T-cell (primary cell): ENCODE data around the gene MCCC1. TPM values are rescaled to one million over a fixed set of nuclear protein-coding genes. Genes with fewer than 3 reads are reported as not detected.

Source experiments
- ATAC-seq, 4 experiments: fragments of 200-7000 bp in 3 of 4; fragments of 150-1000 bp in 1 of 4; cut with Tn5 transposase; replicated peaks in 1 of 4; 1 replicate in 3 of 4; 2 replicates in 1 of 4; pipeline ENCODE4 v1.10.0; 2021; ENCODE audit warnings: moderate library complexity in 3 of 4, mild to moderate bottlenecking in 2 of 4, moderate number of reproducible peaks in 1 of 4
- CTCF ChIA-PET, 2 donors: fragments of 300-600 bp; sonication (Branson Sonifier 250); formaldehyde crosslinking; loops; one replicate each; lab custom pipeline; 2022; ENCODE audit warnings: antibody characterized with exemption in 2 of 2; lab: Charles Lee
- POLR2A ChIA-PET, 2 donors: fragments of 300-600 bp; sonication (Branson Sonifier 250); formaldehyde crosslinking; loops; one replicate each; lab custom pipeline; 2022; ENCODE audit warnings: antibody characterized with exemption in 2 of 2; lab: Charles Lee
- DNase-seq, 35 experiments: peaks; one replicate each; pipeline versions ENCODE4 v3.0.0 to v3.0.0-alpha.2; 2013 to 2023
- H3K27ac ChIP-seq: one replicate; pipeline ENCODE4 v1.5.1; 2013; ENCODE audit warnings: low read length
- H3K27me3 ChIP-seq, 2 experiments: replicated peaks in 1 of 2; 1 replicate in 1 of 2; 2 replicates in 1 of 2; pipeline versions ENCODE4 v1.6.1 to v1.7.0; 2013; ENCODE audit warnings: low read length in 1 of 2, mixed read lengths in 1 of 2; ENCODE audit not compliant: control insufficient read depth in 2 of 2, insufficient read depth in 2 of 2; ENCODE audit errors: extremely low read depth in 1 of 2
- H3K36me3 ChIP-seq, 2 donors: 1 replicate in 1 of 2; 2 replicates in 1 of 2; pipeline versions ENCODE4 v1.6.1 to v1.7.0; 2013; ENCODE audit warnings: low read length in 1 of 2; ENCODE audit not compliant: control insufficient read depth in 2 of 2, insufficient read depth in 1 of 2; ENCODE audit errors: extremely low read depth in 1 of 2
- H3K4me1 ChIP-seq, 2 experiments: 1 replicate in 1 of 2; 2 replicates in 1 of 2; pipeline versions ENCODE4 v1.6.1 to v1.7.0; 2013; ENCODE audit warnings: low read length in 2 of 2, mixed read lengths in 1 of 2; ENCODE audit not compliant: insufficient read depth in 2 of 2, control insufficient read depth in 1 of 2; ENCODE audit errors: extremely low read depth in 1 of 2
- H3K4me3 ChIP-seq, 2 donors: 1 replicate in 1 of 2; 2 replicates in 1 of 2; pipeline versions ENCODE4 v1.5.1 to v1.7.0; 2013; ENCODE audit warnings: mild to moderate bottlenecking in 2 of 2, low read length in 1 of 2, moderate library complexity in 1 of 2; ENCODE audit not compliant: control insufficient read depth in 1 of 2; ENCODE audit errors: extremely low read depth in 1 of 2
- H3K9me3 ChIP-seq: 2 replicates; pipeline ENCODE4 v1.7.0; 2013
- H3K27ac Mint-ChIP-seq, 2 donors: one replicate each; pipeline ENCODE4 v1.8.0; 2020 to 2021; ENCODE audit warnings: mild to moderate bottlenecking in 2 of 2, mixed read lengths in 2 of 2
- H3K27me3 Mint-ChIP-seq, 2 donors: one replicate each; pipeline ENCODE4 v1.8.0; 2021 to 2022; ENCODE audit warnings: mixed read lengths in 2 of 2
- H3K36me3 Mint-ChIP-seq: one replicate; pipeline ENCODE4 v1.8.0; 2021; ENCODE audit warnings: mixed read lengths
- H3K4me1 Mint-ChIP-seq, 3 donors: one replicate each; pipeline ENCODE4 v1.8.0; 2020 to 2022; ENCODE audit warnings: mixed read lengths in 3 of 3, mild to moderate bottlenecking in 1 of 3
- H3K4me3 Mint-ChIP-seq, 3 donors: one replicate each; pipeline ENCODE4 v1.8.0; 2020 to 2022; ENCODE audit warnings: mild to moderate bottlenecking in 3 of 3, mixed read lengths in 3 of 3, moderate library complexity in 3 of 3
- H3K9me3 Mint-ChIP-seq, 3 donors: one replicate each; pipeline ENCODE4 v1.8.0; 2020 to 2022; ENCODE audit warnings: mixed read lengths in 3 of 3
- WGBS: methylation state at CpG from one replicate; pipeline ENCODE4 v1.1.5; 2013; ENCODE audit warnings: missing lambda C conversion rate; ENCODE audit not compliant: insufficient coverage; 5-methylcytosine and 5-hydroxymethylcytosine counted together
- total RNA-seq, 35 experiments: library from RNA in 6 of 35; stranded (reverse) in 6 of 35; fragments of 120-200 nt in 1 of 35; gene quantifications; one replicate each; pipeline versions ENCODE4 v1.2.1 to v1.2.4 and lab custom pipeline; 2013 to 2026

The MCCC1 gene
- total RNA-seq, 5 donors from 2014 or later (not counting 1 experiment from before 2014, with no cell fraction given) = 18.1 to 33.1 (median 26.0) TPM

DNA sequence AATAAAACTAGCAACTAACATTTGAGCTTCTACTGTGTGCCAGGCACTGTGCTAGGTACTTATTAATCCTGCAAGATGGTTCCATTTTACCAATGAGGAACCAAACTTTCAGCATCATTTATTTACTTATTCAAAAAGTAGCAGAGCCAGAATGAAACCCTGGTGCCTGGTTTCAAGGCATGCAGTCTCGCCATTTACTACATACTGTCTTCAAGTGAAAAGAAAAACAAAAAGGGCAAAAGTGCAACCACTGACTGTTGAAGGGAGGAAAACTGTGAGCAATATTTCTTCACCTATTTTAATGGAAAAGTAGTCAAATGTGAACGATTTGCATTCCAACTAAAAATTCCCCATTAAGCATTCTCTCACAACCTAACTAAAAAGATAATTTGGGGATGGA is 127.7 kb downstream of the MCCC1 start:
- Histone ChIP-seq H3K27me3 (no peaks in the 10 kb centered on the region), H3K36me3 (no peaks in the 10 kb centered on the region), H3K4me1 (peaks cover 5 to 9% of the 10 kb centered on the region in 2 experiments), H3K9me3 (no peaks in the 10 kb centered on the region), H3K4me3 (no peak overlapping the region), H3K27ac (no peak overlapping the region)
- H3K36me3 Mint-ChIP-seq = no peaks in the 10 kb centered on the region
- H3K4me1 Mint-ChIP-seq = peaks cover 55 to 61% (median 58%) of the 10 kb centered on the region in 3 donors
- H3K9me3 Mint-ChIP-seq = no peaks in the 10 kb centered on the region
- no peak overlapping the region for H3K27ac Mint-ChIP-seq
- WGBS = no CpG with 5 or more reads among the region's 2 CpGs
- ATAC-seq (no peak), DNase-seq (no peak)
- POLR2A ChIA-PET = interaction anchor here in 1 of 2 donors (0.6 kb wide), 1 partner anchor 22 kb away, joined by 8 read pairs; no protein-coding TSS in a partner anchor
- H3K4me3 Mint-ChIP-seq = no peak overlapping the region
- CTCF ChIA-PET = interaction anchor here (0.6 kb wide), 5 partner anchors 27 to 1414 kb away, joined by 3 to 6 read pairs (median 4); no protein-coding TSS in a partner anchor
- H3K27me3 Mint-ChIP-seq = no peaks in the 10 kb centered on the region

DNA sequence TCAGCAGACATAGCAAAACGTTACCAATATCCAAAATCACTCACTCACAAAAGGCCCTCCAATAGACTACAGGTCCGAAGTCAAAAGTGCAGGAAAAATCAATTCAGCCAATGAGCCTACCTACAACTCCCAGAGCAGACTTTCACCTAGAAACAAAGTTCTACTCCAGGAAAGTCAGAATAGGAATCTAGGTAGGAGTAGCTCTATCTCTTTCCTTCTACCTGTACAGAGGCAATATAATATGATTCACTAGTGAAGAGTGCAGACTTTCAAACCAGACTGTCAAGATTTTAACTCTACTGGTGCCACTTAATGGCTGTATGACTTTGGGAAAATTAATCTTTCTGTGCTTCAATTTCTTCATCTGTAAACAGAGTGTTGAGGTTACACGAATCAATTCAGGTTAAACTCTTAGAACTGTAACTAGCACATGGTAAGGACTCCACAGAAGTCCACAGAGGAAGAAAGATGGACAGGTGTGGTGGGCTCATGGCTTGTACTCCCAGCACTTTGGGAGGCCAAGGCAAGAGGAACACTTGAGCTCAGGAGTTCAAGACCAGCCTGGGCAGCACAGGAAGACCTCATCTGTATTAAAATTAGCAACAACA is 128.4 kb downstream of the MCCC1 start:
- H3K36me3 ChIP-seq = no peaks in the 10 kb centered on the region
- no peak overlapping the region for H3K27ac ChIP-seq
- ChIA-PET CTCF (no interaction called here), POLR2A (no interaction called here)
- H3K9me3 ChIP-seq = no peaks in the 10 kb centered on the region
- no peaks in the 10 kb centered on the region for H3K36me3 Mint-ChIP-seq
- H3K27me3 Mint-ChIP-seq = no peaks in the 10 kb centered on the region
- WGBS = no CpG with 5 or more reads among the region's 3 CpGs
- H3K4me3 ChIP-seq = no peak overlapping the region
- peaks cover 5 to 16% of the 10 kb centered on the region in 2 experiments for H3K4me1 ChIP-seq
- no peaks in the 10 kb centered on the region for H3K9me3 Mint-ChIP-seq
- DNase-seq = no peak
- ATAC-seq = no peak
- H3K4me3 Mint-ChIP-seq = no peak overlapping the region
- no peak overlapping the region for H3K27ac Mint-ChIP-seq
- H3K4me1 Mint-ChIP-seq = peaks cover 57 to 63% (median 60%) of the 10 kb centered on the region in 3 donors
- no peaks in the 10 kb centered on the region for H3K27me3 ChIP-seq

DNA sequence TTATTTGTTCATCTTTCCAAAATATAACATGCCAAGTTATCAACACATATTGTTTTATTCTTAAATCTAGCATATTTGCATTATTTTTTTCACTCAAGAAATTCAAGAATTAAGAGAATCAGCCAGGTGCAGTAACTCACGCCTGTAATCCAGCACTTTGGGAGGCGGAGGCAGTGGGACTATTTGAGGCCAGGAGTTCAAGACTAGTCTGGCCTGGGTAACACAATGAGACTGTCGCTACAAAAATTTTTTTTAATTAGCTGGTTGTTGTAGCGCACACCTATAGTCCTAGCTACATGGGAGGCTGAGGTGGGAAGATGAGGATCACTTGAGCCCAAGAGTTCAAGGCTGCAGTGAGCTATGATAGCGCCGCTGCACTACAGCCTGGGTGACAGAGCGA is 129.4 kb downstream of the MCCC1 start:
- Mint-ChIP-seq H3K4me1 (peaks cover 60 to 67% (median 63%) of the 10 kb centered on the region in 3 donors), H3K27ac (no peak overlapping the region), H3K9me3 (no peaks in the 10 kb centered on the region), H3K36me3 (no peaks in the 10 kb centered on the region), H3K27me3 (no peaks in the 10 kb centered on the region), H3K4me3 (no peak overlapping the region)
- Histone ChIP-seq H3K9me3 (no peaks in the 10 kb centered on the region), H3K4me1 (peaks cover 5 to 17% of the 10 kb centered on the region in 2 experiments), H3K27ac (no peak overlapping the region), H3K36me3 (peaks cover 0 to 2% of the 10 kb centered on the region in 2 donors), H3K27me3 (no peaks in the 10 kb centered on the region), H3K4me3 (no peak overlapping the region)
- no peak for DNase-seq
- WGBS = 100% methylated on average over 2 of the region's 7 CpGs
- CTCF ChIA-PET = interaction anchor here in 1 of 2 donors (1.1 kb wide), 1 partner anchor 12 kb away, joined by 3 read pairs; no protein-coding TSS in a partner anchor
- POLR2A ChIA-PET = no interaction called here
- ATAC-seq = no peak

DNA sequence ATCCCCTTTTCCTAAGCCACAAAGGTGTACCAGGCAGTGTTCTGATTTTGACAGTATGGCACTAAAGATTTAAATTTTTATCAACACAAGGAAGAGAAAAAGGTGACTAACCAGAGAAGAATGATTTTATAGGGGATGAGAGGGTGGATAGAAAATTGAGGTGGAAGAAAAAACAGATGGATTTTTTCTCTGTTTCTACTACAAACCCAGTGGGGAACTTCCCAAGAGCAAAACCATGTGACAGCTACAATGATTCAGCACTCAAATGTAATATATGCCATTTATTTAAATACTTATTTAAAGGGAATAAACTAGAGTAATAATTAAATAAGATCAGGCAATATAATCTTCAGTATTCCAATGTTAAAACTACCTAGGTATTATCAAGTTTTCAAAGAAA is 130.0 kb downstream of the MCCC1 start:
- no peaks in the 10 kb centered on the region for H3K36me3 Mint-ChIP-seq
- Histone ChIP-seq H3K27me3 (no peaks in the 10 kb centered on the region), H3K9me3 (no peaks in the 10 kb centered on the region), H3K4me3 (no peak overlapping the region), H3K36me3 (peaks cover 0 to 2% of the 10 kb centered on the region in 2 donors), H3K4me1 (peaks cover 5 to 17% of the 10 kb centered on the region in 2 experiments), H3K27ac (no peak overlapping the region)
- POLR2A ChIA-PET = no interaction called here
- ATAC-seq (no peak), DNase-seq (no peak)
- H3K4me3 Mint-ChIP-seq = no peak overlapping the region
- CTCF ChIA-PET = interaction anchor here (0.6 to 1.1 kb wide), 3 partner anchors 8 to 102 kb away, joined by 3 read pairs; no protein-coding TSS in a partner anchor
- no peaks in the 10 kb centered on the region for H3K9me3 Mint-ChIP-seq
- peaks cover 60 to 66% (median 63%) of the 10 kb centered on the region in 3 donors for H3K4me1 Mint-ChIP-seq
- H3K27ac Mint-ChIP-seq = peak overlapping the region in 1 of 2 donors; percentile 19
- no peaks in the 10 kb centered on the region for H3K27me3 Mint-ChIP-seq

DNA sequence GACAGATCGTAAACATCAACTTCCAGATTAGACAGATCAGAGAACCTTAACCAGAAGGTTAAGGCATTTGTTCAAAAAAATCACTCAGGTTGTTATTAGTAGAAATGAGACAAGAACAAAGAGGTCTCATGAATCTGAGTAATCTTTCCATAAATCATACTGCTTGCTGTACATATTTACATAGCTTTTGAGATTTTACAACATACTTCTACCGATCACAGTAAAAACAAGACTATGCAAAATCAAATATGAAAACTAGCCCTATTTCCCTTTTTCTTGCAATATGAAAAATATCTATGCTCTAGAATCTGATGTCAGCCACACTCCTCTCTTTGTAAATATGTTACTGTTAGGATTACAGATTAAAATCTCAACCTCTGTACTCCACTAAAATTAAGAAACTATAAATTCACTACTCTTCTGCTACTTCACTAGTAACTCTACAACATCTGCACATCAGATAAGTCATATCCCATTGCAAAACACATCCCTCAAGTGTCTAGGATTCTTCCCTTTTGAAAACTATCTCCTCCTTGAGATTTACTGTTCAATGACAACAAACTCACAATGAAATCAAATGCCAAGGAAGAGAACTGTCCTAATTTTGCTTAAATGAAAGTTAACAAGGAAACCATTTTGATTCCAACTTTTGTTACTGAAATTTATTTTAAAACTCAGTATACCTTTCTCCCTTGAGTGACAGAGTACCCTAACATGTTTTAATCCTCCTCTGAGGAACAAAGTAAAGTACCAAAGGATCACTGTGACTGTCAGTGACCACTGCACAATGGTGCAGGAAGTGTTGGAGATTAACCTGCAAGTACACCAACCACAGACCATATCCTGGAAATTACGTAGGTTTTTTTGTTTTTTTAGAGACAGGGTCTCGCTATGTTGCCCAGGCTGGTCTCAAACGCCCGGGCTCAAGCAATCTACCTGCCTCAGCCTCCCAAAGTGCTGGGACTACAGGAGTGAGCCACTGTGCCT is 131.8 kb downstream of the MCCC1 start:
- DNase-seq (peak in 8 of 35 experiments; percentile 5 to 29 (median 18)), ATAC-seq (peak; percentile 54 to 85 (median 74))
- H3K4me3 ChIP-seq = no peak overlapping the region
- Mint-ChIP-seq H3K9me3 (no peaks in the 10 kb centered on the region), H3K27me3 (no peaks in the 10 kb centered on the region), H3K4me3 (peak overlapping the region; percentile 17 to 34 (median 32)), H3K4me1 (peaks cover 53 to 65% (median 60%) of the 10 kb centered on the region in 3 donors), H3K27ac (peak overlapping the region; percentile 62 to 79), H3K36me3 (peaks cover 6% of the 10 kb centered on the region)
- ChIA-PET POLR2A (interaction anchor here in 1 of 2 donors (0.7 kb wide), 1 partner anchor 43 kb away, joined by 3 read pairs; no protein-coding TSS in a partner anchor), CTCF (no interaction called here)
- no peaks in the 10 kb centered on the region for H3K9me3 ChIP-seq
- no peaks in the 10 kb centered on the region for H3K27me3 ChIP-seq
- peaks cover 5 to 17% of the 10 kb centered on the region in 2 experiments for H3K4me1 ChIP-seq
- no peak overlapping the region for H3K27ac ChIP-seq
- peaks cover 0 to 2% of the 10 kb centered on the region in 2 donors for H3K36me3 ChIP-seq
- WGBS = 40% methylated on average over 2 of the region's 6 CpGs

DNA sequence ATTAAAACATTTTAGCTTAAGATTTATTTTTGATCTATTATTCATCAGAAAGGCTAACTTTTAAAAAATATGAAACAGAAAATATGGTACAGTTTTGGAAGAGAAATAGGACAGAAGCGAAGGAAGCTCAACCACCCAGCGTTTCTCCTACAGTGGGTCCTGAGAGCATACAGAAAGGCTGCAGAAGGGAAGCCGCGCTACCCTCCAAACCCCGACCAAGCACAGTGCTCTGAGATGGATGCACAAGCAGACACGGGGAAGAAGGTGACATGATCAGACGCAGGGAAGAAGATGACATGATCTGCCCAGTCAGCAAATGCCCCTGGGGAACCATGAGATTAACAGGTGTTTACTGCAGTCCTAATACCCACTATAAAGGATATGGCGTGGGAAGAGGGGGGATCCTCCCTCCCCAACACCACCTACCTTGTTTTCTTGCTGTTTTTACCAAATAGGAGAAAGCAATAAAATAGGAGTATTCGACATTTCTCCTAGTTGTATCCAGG is 133.4 kb downstream of the MCCC1 start:
- WGBS = 85% methylated on average over 6 of the region's 9 CpGs
- peaks cover 43 to 61% (median 50%) of the 10 kb centered on the region in 3 donors for H3K4me1 Mint-ChIP-seq
- no peak overlapping the region for H3K4me3 ChIP-seq
- H3K27me3 Mint-ChIP-seq = no peaks in the 10 kb centered on the region
- H3K27me3 ChIP-seq = no peaks in the 10 kb centered on the region
- peaks cover 0 to 8% of the 10 kb centered on the region in 2 donors for H3K36me3 ChIP-seq
- ChIA-PET POLR2A (interaction anchor here (0.6 to 0.7 kb wide), 2 partner anchors 33 to 191 kb away, joined by 3 read pairs; no protein-coding TSS in a partner anchor), CTCF (no interaction called here)
- H3K9me3 Mint-ChIP-seq = no peaks in the 10 kb centered on the region
- H3K4me3 Mint-ChIP-seq = no peak overlapping the region
- no peak overlapping the region for H3K27ac ChIP-seq
- DNase-seq (no peak), ATAC-seq (no peak)
- no peaks in the 10 kb centered on the region for H3K9me3 ChIP-seq
- peaks cover 5 to 17% of the 10 kb centered on the region in 2 experiments for H3K4me1 ChIP-seq
- H3K27ac Mint-ChIP-seq = peak overlapping the region in 1 of 2 donors; percentile 44
- peaks cover 13% of the 10 kb centered on the region for H3K36me3 Mint-ChIP-seq
